ENCODE data around the gene EZR. TPM values are rescaled to one million over a fixed set of nuclear protein-coding genes. Genes with fewer than 3 reads are reported as not detected.
A peak's percentile ranks its signal among the peaks of the same experiment; 100 is the strongest.

EZR gene
- total and polyA plus RNA-seq, 9 of the 15 experiments (the other 6 are each of a cell fraction or from before 2014, with no cell fraction given) = 36.5 to 162 (median 104) TPM

- no peak overlapping the region for H3K4me2 ChIP-seq (ENCODE audit: insufficient read depth, low read length)
- peaks cover 23 to 43% of the 10 kb centered on the region in 2 experiments; a peak in 4 of 5 replicates for H3K4me1 ChIP-seq (replicated peaks in 1 of 2; ENCODE audit: control insufficient read depth in 2 of 2, insufficient read depth in 2 of 2, low read length in 2 of 2)
- H3K27ac ChIP-seq (ENCODE audit: extremely low read depth, low read depth, low read length) = no peak overlapping the region
- DNase-seq (ENCODE audit: extremely low read depth in 1 of 4, low spot score in 3 of 4) = no peak
- intact Hi-C loops (cut with micrococcal nuclease) = no loop called here
- no TSS peak for BruUV-seq (replicated peaks)
- peaks cover 8% of the 10 kb centered on the region; the same call in 1 of the 3 replicates for H3K36me3 ChIP-seq (ENCODE audit: control insufficient read depth, insufficient read depth, low read length)
- TF ChIP-seq ZNF561 (CRISPR knock-in tag; conservative IDR thresholded peaks at IDR 0.05) = no peak
- TF ChIP-seq TRIM28 (IDR thresholded peaks at IDR 0.05) = no peak
- no peak for TF ChIP-seq DPF2 (IDR thresholded peaks at IDR 0.05)
- TF ChIP-seq POLR2B (IDR thresholded peaks at IDR 0.05; ENCODE audit: low read depth, partially characterized antibody) = no peak
- no peak for TF ChIP-seq ZMIZ1 (IDR thresholded peaks at IDR 0.05; ENCODE audit: low read depth in 2 of 2, low read length in 2 of 2)
- no peak for TF ChIP-seq ZSCAN29 (IDR thresholded peaks at IDR 0.05)
- no peak for TF ChIP-seq ZNF41 (CRISPR knock-in tag; conservative IDR thresholded peaks at IDR 0.05)
- no peak for TF ChIP-seq THAP12 (CRISPR knock-in tag; IDR thresholded peaks at IDR 0.05)
- no peak for TF ChIP-seq ZNF644 (tag; IDR thresholded peaks at IDR 0.05; ENCODE audit: low read depth)
- TF ChIP-seq RBM39 (optimal IDR thresholded peaks at IDR 0.05; ENCODE audit: low read depth, low read length) = no peak
- TF ChIP-seq SNRNP70 (optimal IDR thresholded peaks at IDR 0.05; ENCODE audit: low read depth, low read length) = no peak
- TF ChIP-seq HDAC8 (tag; IDR thresholded peaks at IDR 0.05) = no peak
- TF ChIP-seq TEAD4 (IDR thresholded peaks at IDR 0.05; ENCODE audit: low read length) = no peak
- no peak for TF ChIP-seq TEAD4 (CRISPR knock-in tag; IDR thresholded peaks at IDR 0.05; ENCODE audit: borderline replicate concordance)
- TF ChIP-seq RBM15 (IDR thresholded peaks at IDR 0.05; ENCODE audit: insufficient read depth, low read length) = no peak
- no peak for TF ChIP-seq GATAD2B (IDR thresholded peaks at IDR 0.05; ENCODE audit: borderline replicate concordance)
- no peak for TF ChIP-seq SMARCB1 (IDR thresholded peaks at IDR 0.05; ENCODE audit: insufficient read length, low read depth)
- H3K4me3 ChIP-seq = no peak overlapping the region
- ChIA-PET CTCF (ENCODE audit: low intra/inter-chr PET ratio) (no interaction called here), POLR2A (interaction anchor here (0.6 to 1.4 kb wide), 6 partner anchors 12 to 100 kb away, joined by 3 to 5 read pairs (median 4); no protein-coding TSS in a partner anchor)
- peaks cover 9% of the 10 kb centered on the region; the same call in 1 of the 2 replicates for H4K20me1 ChIP-seq (replicated peaks; ENCODE audit: control insufficient read depth, insufficient read depth, low read length)
- no peaks in the 10 kb centered on the region for H3K9me1 ChIP-seq (ENCODE audit: control insufficient read depth, insufficient read depth, low read length)
- in situ Hi-C loops (cut with MboI) = no loop called here
- peaks cover 3 to 15% of the 10 kb centered on the region in 2 experiments; a peak in 2 of 5 replicates for H3K27me3 ChIP-seq (ENCODE audit: control insufficient read depth in 2 of 2, insufficient read depth in 2 of 2, low read length in 2 of 2)
- no peaks in the 10 kb centered on the region for H3K79me2 ChIP-seq (ENCODE audit: control insufficient read depth, insufficient read depth, low read length)
- WGBS (ENCODE audit: insufficient coverage, low coverage, missing lambda C conversion rate) = 28% methylated on average over 7 of the region's 7 CpGs
- 0 out of 4 replicates have a peak overlapping the region, but pooled peaks of 1 of the 2 experiments have one; percentile 2 for H3K9ac ChIP-seq (ENCODE audit: insufficient read depth in 1 of 2, low read depth in 2 of 2, low read length in 2 of 2)
- ATAC-seq = no peak
- H3K9me3 ChIP-seq (replicated peaks; ENCODE audit: control insufficient read depth, insufficient read depth, low read depth, low read length) = no peaks in the 10 kb centered on the region
- FAIRE-seq = no peak
- H2AFZ ChIP-seq (ENCODE audit: low read depth, low read length) = no peak overlapping the region
Observed at GRCh38 chr6:158759966-158760617, 59.1 kb downstream of the EZR start.
